ENCODE data around the gene RHEB.

The RHEB gene

GRCh38 chr7:151524845-151525244, 5.2 kb upstream of the RHEB start:
- no peak for DNase-seq (ENCODE audit: low read depth)

- DNase-seq (ENCODE audit: low read depth) = no peak
Observed at GRCh38 chr7:151524331-151524730, 4.6 kb upstream of the RHEB start.

- peak; percentile 34 for DNase-seq (ENCODE audit: low read depth)
Observed at GRCh38 chr7:151520419-151521261, 945 bp upstream of the RHEB start.

- peak; percentile 42 for DNase-seq (ENCODE audit: low read depth)
Observed at GRCh38 chr7:151518947-151519764, 539 bp downstream of the RHEB start.

- DNase-seq (ENCODE audit: low read depth) = peak; percentile 59
Observed at GRCh38 chr7:151518105-151518946, 1.4 kb downstream of the RHEB start.

- DNase-seq (ENCODE audit: low read depth) = no peak
Observed at GRCh38 chr7:151517601-151518104, 2.0 kb downstream of the RHEB start.

- DNase-seq (ENCODE audit: low read depth) = no peak
Observed at GRCh38 chr7:151515276-151515565, 4.5 kb downstream of the RHEB start.

GRCh38 chr7:151514461-151515275, 5.0 kb downstream of the RHEB start:
- no peak for DNase-seq (ENCODE audit: low read depth)

GRCh38 chr7:151513133-151513532, 6.6 kb downstream of the RHEB start:
- no peak for DNase-seq (ENCODE audit: low read depth)

- DNase-seq (ENCODE audit: low read depth) = no peak
Observed at GRCh38 chr7:151512353-151512752, 7.3 kb downstream of the RHEB start.

GRCh38 chr7:151511946-151512345, 7.7 kb downstream of the RHEB start:
- DNase-seq (ENCODE audit: low read depth) = no peak

GRCh38 chr7:151511270-151511669, 8.4 kb downstream of the RHEB start:
- no peak for DNase-seq (ENCODE audit: low read depth)

- no peak for DNase-seq (ENCODE audit: low read depth)
Observed at GRCh38 chr7:151509670-151510333, 9.9 kb downstream of the RHEB start.

- no peak for DNase-seq (ENCODE audit: low read depth)
Observed at GRCh38 chr7:151508991-151509390, 10.7 kb downstream of the RHEB start.

GRCh38 chr7:151507806-151508205, 11.9 kb downstream of the RHEB start:
- no peak for DNase-seq (ENCODE audit: low read depth)

- DNase-seq (ENCODE audit: low read depth) = no peak
Observed at GRCh38 chr7:151506901-151507382, 12.8 kb downstream of the RHEB start.

GRCh38 chr7:151505836-151506468, 13.7 kb downstream of the RHEB start:
- DNase-seq (ENCODE audit: low read depth) = no peak

- no peak for DNase-seq (ENCODE audit: low read depth)
Observed at GRCh38 chr7:151505433-151505832, 14.3 kb downstream of the RHEB start.

- DNase-seq (ENCODE audit: low read depth) = no peak
Observed at GRCh38 chr7:151504715-151505326, 14.9 kb downstream of the RHEB start.
